Activated CD8-positive, alpha-beta T cell treated with anti-CD3 and anti-CD28 coated beads for 36 hours (primary cell): ENCODE measurements around the gene OS9. TPM values are rescaled to one million over a fixed set of nuclear protein-coding genes. Genes with fewer than 3 reads are reported as not detected.

ENCODE experiments used
- ATAC-seq: fragments of 200-7000 bp; cut with Tn5 transposase; one replicate; pipeline ENCODE4 v1.10.0; 2021; ENCODE audit warnings: mild to moderate bottlenecking, moderate library complexity
- CTCF ChIA-PET: fragments of 350-600 bp; sonication (Branson Sonifier 250); formaldehyde crosslinking; loops from one replicate; lab custom pipeline; 2021; ENCODE audit warnings: antibody characterized with exemption; lab: Charles Lee
- POLR2A ChIA-PET: fragments of 350-600 bp; sonication (Branson Sonifier 250); formaldehyde crosslinking; loops from one replicate; lab custom pipeline; 2021; ENCODE audit warnings: antibody characterized with exemption; lab: Charles Lee
- DNase-seq: peaks from one replicate; pipeline ENCODE4 v3.0.0-alpha.2; 2020
- H3K27ac Mint-ChIP-seq: one replicate; pipeline ENCODE4 v1.8.0; 2021; ENCODE audit warnings: mild to moderate bottlenecking, mixed read lengths
- H3K27me3 Mint-ChIP-seq: one replicate; pipeline ENCODE4 v1.8.0; 2021; ENCODE audit warnings: mixed read lengths
- H3K36me3 Mint-ChIP-seq: one replicate; pipeline ENCODE4 v1.8.0; 2021; ENCODE audit warnings: low read depth, mixed read lengths
- H3K4me1 Mint-ChIP-seq: one replicate; pipeline ENCODE4 v1.8.0; 2021; ENCODE audit warnings: low read depth, mixed read lengths
- H3K4me3 Mint-ChIP-seq: one replicate; pipeline ENCODE4 v1.8.0; 2021; ENCODE audit warnings: mild to moderate bottlenecking, moderate library complexity, mixed read lengths
- H3K9me3 Mint-ChIP-seq: one replicate; pipeline ENCODE4 v1.8.0; 2021; ENCODE audit warnings: mixed read lengths
- CTCF ChIP-seq: fragments of 200-600 bp; IDR thresholded peaks from one replicate; pipeline ENCODE4 v1.8.0; 2022; ENCODE audit warnings: antibody characterized with exemption, mild to moderate bottlenecking
- intact Hi-C: fragments of 100-400 bp; cut with micrococcal nuclease; formaldehyde crosslinking; loops from one replicate; pipeline ENCODE4 v1.10.0; 2022
- total RNA-seq, 2 experiments: library from RNA; stranded (reverse); gene quantifications; one replicate each; pipeline ENCODE4 v1.2.3, GENCODE V29; 2021

OS9 gene
- total RNA-seq, 2 experiments from 2014 or later, result 53.0 to 56.3 TPM

GRCh38 chr12:57716305-57716704, 22.4 kb downstream of the OS9 start:
- no peaks in the 10 kb centered on the region for H3K9me3 Mint-ChIP-seq
- H3K27me3 Mint-ChIP-seq, result no peaks in the 10 kb centered on the region
- no peak overlapping the region for H3K4me3 Mint-ChIP-seq
- intact Hi-C loops, result no loop called here
- no peak overlapping the region for H3K27ac Mint-ChIP-seq
- DNase-seq, result no peak
- POLR2A ChIA-PET, result no interaction called here
- peaks cover 25% of the 10 kb centered on the region for H3K36me3 Mint-ChIP-seq
- H3K4me1 Mint-ChIP-seq, result no peaks in the 10 kb centered on the region
- TF ChIP-seq CTCF, result no peak
- CTCF ChIA-PET, result interaction anchor here (0.6 kb wide), 1 partner anchor 25 kb away, joined by 3 read pairs; no protein-coding TSS in a partner anchor
- ATAC-seq, result no peak

- DNase-seq (no peak), ATAC-seq (no peak)
- Mint-ChIP-seq H3K27me3 (no peaks in the 10 kb centered on the region), H3K9me3 (no peaks in the 10 kb centered on the region), H3K4me1 (no peaks in the 10 kb centered on the region), H3K27ac (no peak overlapping the region), H3K36me3 (peaks cover 20% of the 10 kb centered on the region), H3K4me3 (no peak overlapping the region)
- no peak for TF ChIP-seq CTCF
- intact Hi-C loops, result no loop called here
- ChIA-PET POLR2A (interaction anchor here (2.3 kb wide), 1 partner anchor 14 kb away, joined by 6 read pairs; no protein-coding TSS in a partner anchor), CTCF (interaction anchor here (0.6 kb wide), 1 partner anchor 25 kb away, joined by 3 read pairs; no protein-coding TSS in a partner anchor)
These were observed 23.2 kb downstream of the OS9 start for GRCh38 chr12:57717131-57717530.

GRCh38 chr12:57717846-57718640, 24.1 kb downstream of the OS9 start:
- ChIA-PET CTCF (interaction anchor here (0.6 to 1.1 kb wide), 3 partner anchors 14 to 134 kb away, joined by 3 read pairs; no protein-coding TSS in a partner anchor), POLR2A (interaction anchor here (0.8 to 2.3 kb wide), 4 partner anchors 9 to 435 kb away, joined by 3 to 6 read pairs (median 4); no protein-coding TSS in a partner anchor)
- H3K9me3 Mint-ChIP-seq, result no peaks in the 10 kb centered on the region
- TF ChIP-seq CTCF, result no peak
- no peak overlapping the region for H3K27ac Mint-ChIP-seq
- H3K27me3 Mint-ChIP-seq, result no peaks in the 10 kb centered on the region
- DNase-seq (no peak), ATAC-seq (no peak)
- intact Hi-C loops, result no loop called here
- H3K4me3 Mint-ChIP-seq, result no peak overlapping the region
- H3K36me3 Mint-ChIP-seq, result peaks cover 20% of the 10 kb centered on the region
- no peaks in the 10 kb centered on the region for H3K4me1 Mint-ChIP-seq

- Mint-ChIP-seq H3K4me1 (no peaks in the 10 kb centered on the region), H3K9me3 (no peaks in the 10 kb centered on the region), H3K36me3 (peaks cover 20% of the 10 kb centered on the region), H3K27ac (peak overlapping the region; percentile 20), H3K27me3 (no peaks in the 10 kb centered on the region), H3K4me3 (no peak overlapping the region)
- DNase-seq, result no peak
- no peak for TF ChIP-seq CTCF
- ATAC-seq, result no peak
- intact Hi-C loops, result no loop called here
- ChIA-PET CTCF (interaction anchor here (0.6 to 1.2 kb wide), 4 partner anchors 13 to 135 kb away, joined by 3 read pairs; no protein-coding TSS in a partner anchor), POLR2A (interaction anchor here (0.7 to 2.3 kb wide), 6 partner anchors 10 to 436 kb away, joined by 3 to 6 read pairs (median 4); no protein-coding TSS in a partner anchor)
These were observed 25.0 kb downstream of the OS9 start for GRCh38 chr12:57718641-57719528.
